OCI-LY1 (cell line): Measurements from ENCODE around the gene ADARB2.

Experiments
- H2AFZ ChIP-seq: fragments of 200-600 bp; sonication (generic), shearing (Covaris generic); 2 replicates; pipeline ENCODE4 v1.6.0; 2014; ENCODE audit warnings: antibody characterized with exemption, mild to moderate bottlenecking, low read length
- H3F3A ChIP-seq: fragments of 200-600 bp; sonication (generic), shearing (Covaris generic); 2 replicates; pipeline ENCODE4 v1.6.0; 2014; ENCODE audit warnings: mild to moderate bottlenecking, antibody characterized with exemption, low read length, moderate library complexity; ENCODE audit not compliant: insufficient read depth
- H3K27ac ChIP-seq: fragments of 200-600 bp; sonication (generic); 2 replicates; pipeline ENCODE4 v1.5.1; 2014; ENCODE audit warnings: low read length, mixed run types, mild to moderate bottlenecking, low read depth; ENCODE audit not compliant: poor library complexity, severe bottlenecking
- H3K27me3 ChIP-seq: fragments of 200-600 bp; sonication (generic); 2 replicates; pipeline ENCODE4 v1.6.0; 2014; ENCODE audit warnings: antibody characterized with exemption, mild to moderate bottlenecking, low read length, moderate library complexity; ENCODE audit not compliant: insufficient read depth
- H3K36me3 ChIP-seq: fragments of 200-600 bp; sonication (generic); 2 replicates; pipeline ENCODE4 v1.6.1; 2014; ENCODE audit warnings: mild to moderate bottlenecking, antibody characterized with exemption, low read length, moderate library complexity, mixed read lengths; ENCODE audit not compliant: insufficient read depth
- H3K4me1 ChIP-seq: fragments of 200-600 bp; sonication (generic); 2 replicates; pipeline ENCODE4 v1.5.1; 2014; ENCODE audit warnings: mild to moderate bottlenecking, low read length, moderate library complexity; ENCODE audit not compliant: insufficient read depth, severe bottlenecking
- H3K4me2 ChIP-seq: fragments of 200-600 bp; sonication (generic), shearing (Covaris generic); 2 replicates; pipeline ENCODE4 v1.6.1; 2014; ENCODE audit warnings: low read length
- H3K4me3 ChIP-seq: fragments of 200-600 bp; sonication (generic); 2 replicates; pipeline ENCODE4 v1.5.1; 2014; ENCODE audit warnings: low read length, low read depth, mild to moderate bottlenecking, mixed read lengths; ENCODE audit not compliant: poor library complexity, severe bottlenecking
- H3K79me2 ChIP-seq: fragments of 200-600 bp; shearing (Covaris generic); 2 replicates; pipeline ENCODE4 v1.6.1; 2016; ENCODE audit warnings: mixed run types, low read length, mixed read lengths; ENCODE audit not compliant: insufficient read depth
- H3K9ac ChIP-seq: fragments of 200-600 bp; sonication (generic), shearing (Covaris generic); 2 replicates; pipeline ENCODE4 v1.6.1; 2014; ENCODE audit warnings: mild to moderate bottlenecking, low read length, mixed read lengths
- H3K9me2 ChIP-seq: fragments of 200-600 bp; sonication (generic), shearing (Covaris generic); 2 replicates; pipeline ENCODE4 v1.6.1; 2014; ENCODE audit warnings: low read depth, mild to moderate bottlenecking, low read length, mixed read lengths
- H3K9me3 ChIP-seq: fragments of 200-600 bp; shearing (Covaris generic); 2 replicates; pipeline ENCODE4 v1.6.1; 2014; ENCODE audit warnings: low read length, mixed read lengths
- H4K20me1 ChIP-seq: fragments of 200-600 bp; sonication (generic), shearing (Covaris generic); 2 replicates; pipeline ENCODE4 v1.6.0; 2016; ENCODE audit warnings: mild to moderate bottlenecking, low read length; ENCODE audit not compliant: insufficient read depth
- CTCF ChIP-seq: fragments of 200-600 bp; sonication (generic), shearing (Covaris generic); IDR thresholded peaks from 2 replicates; pipeline ENCODE4 v1.5.1; 2017; ENCODE audit warnings: mild to moderate bottlenecking, antibody characterized with exemption, low read length, moderate library complexity, mixed read lengths
- EZH2 ChIP-seq: fragments of 200-600 bp; sonication (generic), shearing (Covaris generic); IDR thresholded peaks from 2 replicates; pipeline ENCODE4 v1.8.0; 2017; ENCODE audit warnings: borderline replicate concordance, mixed run types, mild to moderate bottlenecking, antibody characterized with exemption, low read length, moderate library complexity, mixed read lengths

Gene ADARB2

DNA sequence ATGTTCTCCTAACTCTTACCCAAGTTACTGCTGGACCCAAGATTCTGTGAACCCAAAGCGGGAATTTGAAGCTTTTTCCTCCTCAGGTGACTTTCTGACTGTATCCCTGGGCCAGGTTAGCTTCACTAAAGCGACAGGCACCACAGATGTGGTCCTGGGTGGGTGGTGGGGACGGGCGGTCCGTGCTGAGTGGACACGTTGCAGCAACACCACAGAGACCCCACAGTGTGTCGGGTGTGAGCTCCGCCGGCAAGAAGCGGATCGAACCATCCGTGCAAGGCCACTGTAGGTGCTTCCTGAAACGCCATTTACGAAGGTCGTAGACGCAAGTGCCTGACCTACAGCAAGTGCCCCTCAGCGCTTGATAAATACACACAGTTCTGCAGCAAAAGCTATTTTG, 325.9 kb downstream of the ADARB2 start:
- H3K27me3 ChIP-seq, result no peaks in the 10 kb centered on the region; the same call in 1 of the 2 replicates

DNA sequence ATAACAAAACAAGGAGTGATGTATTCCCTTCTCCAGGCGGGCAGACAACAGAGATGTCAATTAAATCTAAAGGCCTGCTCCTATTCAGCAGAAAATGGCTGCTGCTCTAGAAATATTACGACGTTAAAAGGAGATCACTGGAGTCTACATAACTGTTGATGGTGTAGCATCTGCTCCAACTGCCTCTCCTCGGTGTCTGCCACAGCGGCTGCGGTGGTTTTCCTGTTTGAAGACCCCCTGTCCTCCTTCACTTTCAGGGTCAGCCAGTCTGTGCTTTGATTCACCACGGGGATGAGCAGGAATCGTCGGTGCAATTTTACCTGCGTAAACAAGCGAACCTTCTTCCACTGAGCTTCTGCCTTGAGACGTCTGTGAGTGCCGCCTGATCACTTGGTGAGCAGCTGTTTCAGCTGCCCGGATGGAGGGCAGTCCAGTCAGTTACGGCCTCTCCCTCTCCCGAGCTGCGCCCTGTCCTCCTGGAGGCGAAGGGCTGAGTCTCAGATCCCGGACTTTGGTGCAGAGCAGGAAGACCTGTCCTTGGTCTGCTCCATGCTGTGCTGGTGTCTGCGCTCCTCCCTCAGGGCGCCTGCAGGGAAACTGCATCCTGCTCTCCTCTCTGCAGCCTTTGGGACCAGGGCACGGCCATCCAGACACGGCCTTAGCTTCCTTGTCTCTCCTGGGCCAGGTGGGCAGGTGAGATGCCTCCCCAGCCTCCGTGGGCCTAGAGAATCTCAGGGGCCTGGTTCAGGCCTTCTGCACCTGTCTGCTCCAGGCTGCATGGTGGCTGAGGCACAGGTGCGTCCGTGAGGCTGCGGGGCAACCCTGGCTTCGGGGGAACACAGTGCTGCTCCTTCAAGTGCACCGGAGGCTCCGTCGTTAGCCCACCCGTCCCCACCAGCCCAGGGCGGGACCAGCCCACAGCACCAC, 326.6 kb downstream of the ADARB2 start:
- Histone ChIP-seq H3K4me2 (no peak overlapping the region), H3K36me3 (no peaks in the 10 kb centered on the region; the same call in 1 of the 2 replicates), H3K4me3 (no peak overlapping the region), H4K20me1 (no peaks in the 10 kb centered on the region), H3K9me3 (no peaks in the 10 kb centered on the region), H3K9me2 (no peaks in the 10 kb centered on the region), H3K79me2 (no peaks in the 10 kb centered on the region), H3K27ac (no peak overlapping the region), H2AFZ (no peak overlapping the region), H3K4me1 (peaks cover 26% of the 10 kb centered on the region), H3K27me3 (no peaks in the 10 kb centered on the region; the same call in 1 of the 2 replicates), H3F3A (no peaks in the 10 kb centered on the region), H3K9ac (no peak overlapping the region)
- TF ChIP-seq CTCF (no peak), EZH2 (no peak)

More for the DNA sequence above, 325.9 kb downstream of the ADARB2 start:
- H3K36me3 ChIP-seq, result no peaks in the 10 kb centered on the region; the same call in 1 of the 2 replicates
- no peak overlapping the region for H3K4me3 ChIP-seq
- H3K9ac ChIP-seq, result no peak overlapping the region
- H3K4me2 ChIP-seq, result no peak overlapping the region
- no peak overlapping the region for H3K27ac ChIP-seq
- no peaks in the 10 kb centered on the region for H3F3A ChIP-seq
- TF ChIP-seq CTCF, result no peak
- TF ChIP-seq EZH2, result no peak
- no peaks in the 10 kb centered on the region for H3K9me2 ChIP-seq
- peaks cover 26% of the 10 kb centered on the region for H3K4me1 ChIP-seq
- no peaks in the 10 kb centered on the region for H3K9me3 ChIP-seq
- no peaks in the 10 kb centered on the region for H4K20me1 ChIP-seq
- no peaks in the 10 kb centered on the region for H3K79me2 ChIP-seq
- H2AFZ ChIP-seq, result no peak overlapping the region

DNA sequence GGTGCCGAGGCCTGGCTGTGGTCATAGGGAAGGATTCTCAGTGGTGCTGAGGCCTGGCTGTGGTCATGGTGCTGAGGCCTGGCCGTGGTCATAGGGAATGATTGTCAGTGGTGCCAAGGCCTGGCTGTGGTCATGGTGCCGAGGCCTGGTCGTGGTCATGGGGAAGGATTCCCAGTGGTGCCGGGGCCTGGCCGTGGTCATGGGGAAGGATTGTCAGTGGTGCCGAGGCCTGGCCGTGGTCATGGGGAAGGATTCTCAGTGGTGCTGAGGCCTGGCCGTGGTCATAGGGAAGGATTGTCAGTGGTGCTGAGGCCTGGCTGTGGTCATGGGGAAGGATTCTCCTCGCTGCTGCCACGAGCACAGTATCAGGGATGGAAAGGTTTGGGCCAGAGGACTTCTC, 327.3 kb downstream of the ADARB2 start:
- no peaks in the 10 kb centered on the region; the same call in 1 of the 2 replicates for H3K36me3 ChIP-seq
- TF ChIP-seq CTCF (no peak), EZH2 (no peak)
- H4K20me1 ChIP-seq, result no peaks in the 10 kb centered on the region

More for the DNA sequence above, 327.3 kb downstream of the ADARB2 start:
- no peaks in the 10 kb centered on the region for H3K79me2 ChIP-seq
- no peak overlapping the region for H2AFZ ChIP-seq
- H3K9ac ChIP-seq, result no peak overlapping the region
- no peak overlapping the region for H3K4me3 ChIP-seq
- H3K9me2 ChIP-seq, result no peaks in the 10 kb centered on the region
- no peaks in the 10 kb centered on the region; the same call in 1 of the 2 replicates for H3K27me3 ChIP-seq
- no peak overlapping the region for H3K4me2 ChIP-seq
- H3K27ac ChIP-seq, result no peak overlapping the region
- H3K9me3 ChIP-seq, result no peaks in the 10 kb centered on the region
- no peaks in the 10 kb centered on the region for H3F3A ChIP-seq
- peaks cover 26% of the 10 kb centered on the region for H3K4me1 ChIP-seq
